Inferior parietal cortex (tissue), 1 donor: ENCODE measurements around the gene RIOK3.
A peak's percentile ranks its signal among the peaks of the same experiment; 100 is the strongest.
"Not testable (repeated sequence)": the region's sequence is repeated elsewhere in the genome, so short reads cannot be mapped to it uniquely, and the experiment has no call there.

ENCODE experiments used
- DNase-seq: peaks from one replicate; pipeline ENCODE4 v3.0.0-alpha.2; 2016; ENCODE audit errors: extremely low spot score

Gene RIOK3, protein sequence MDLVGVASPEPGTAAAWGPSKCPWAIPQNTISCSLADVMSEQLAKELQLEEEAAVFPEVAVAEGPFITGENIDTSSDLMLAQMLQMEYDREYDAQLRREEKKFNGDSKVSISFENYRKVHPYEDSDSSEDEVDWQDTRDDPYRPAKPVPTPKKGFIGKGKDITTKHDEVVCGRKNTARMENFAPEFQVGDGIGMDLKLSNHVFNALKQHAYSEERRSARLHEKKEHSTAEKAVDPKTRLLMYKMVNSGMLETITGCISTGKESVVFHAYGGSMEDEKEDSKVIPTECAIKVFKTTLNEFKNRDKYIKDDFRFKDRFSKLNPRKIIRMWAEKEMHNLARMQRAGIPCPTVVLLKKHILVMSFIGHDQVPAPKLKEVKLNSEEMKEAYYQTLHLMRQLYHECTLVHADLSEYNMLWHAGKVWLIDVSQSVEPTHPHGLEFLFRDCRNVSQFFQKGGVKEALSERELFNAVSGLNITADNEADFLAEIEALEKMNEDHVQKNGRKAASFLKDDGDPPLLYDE

DNA sequence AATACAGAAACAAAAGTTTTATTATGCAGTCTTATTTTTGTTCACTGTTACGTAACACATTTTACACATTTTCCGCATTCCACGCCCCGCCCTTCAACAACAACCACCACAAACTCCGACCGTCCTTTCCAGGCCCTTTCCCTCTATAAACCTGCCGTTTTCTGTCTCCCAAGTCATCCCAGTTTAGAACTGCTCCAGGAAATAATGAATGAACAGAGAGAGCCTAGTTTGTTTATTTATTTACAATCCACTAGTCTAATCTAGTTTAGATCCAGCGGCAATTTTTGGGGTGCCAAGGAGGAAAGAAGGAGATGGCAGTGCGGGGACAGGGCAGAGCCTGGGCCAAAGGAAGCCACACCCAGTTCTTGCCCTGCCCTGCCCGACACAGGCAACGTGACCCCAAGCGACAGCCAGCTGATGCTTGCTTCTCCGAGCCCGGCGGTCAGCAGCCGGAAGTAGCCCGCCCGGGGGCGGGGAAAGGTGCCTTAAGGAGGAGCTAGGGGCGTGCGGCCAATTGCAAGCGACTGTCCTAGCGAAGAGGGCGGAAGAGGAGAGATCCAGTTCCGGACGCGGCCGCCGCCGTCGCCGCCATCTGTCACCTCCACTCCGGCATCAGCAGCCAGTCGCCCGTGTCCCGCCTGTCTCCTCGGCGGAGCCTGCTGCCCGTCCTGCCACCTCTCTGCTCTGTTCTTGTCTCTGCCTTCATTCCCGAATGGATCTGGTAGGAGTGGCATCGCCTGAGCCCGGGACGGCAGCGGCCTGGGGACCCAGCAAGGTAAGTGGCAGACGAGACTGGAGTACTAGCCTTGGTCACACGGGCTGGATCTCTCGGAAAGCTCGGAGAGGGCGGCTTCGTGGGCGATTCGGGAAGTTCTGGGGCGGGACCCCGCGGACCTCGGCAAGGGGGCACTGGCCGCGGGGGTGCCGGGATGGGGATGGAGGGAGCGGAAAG, at the start of gene RIOK3:
Gene RIOK3, plus strand, starts transcription at position 560 of the 952 bp plus-strand sequence. Its CDS starts 153 bp downstream, at position 713.
- DNase-seq, result peak; percentile 97

DNA sequence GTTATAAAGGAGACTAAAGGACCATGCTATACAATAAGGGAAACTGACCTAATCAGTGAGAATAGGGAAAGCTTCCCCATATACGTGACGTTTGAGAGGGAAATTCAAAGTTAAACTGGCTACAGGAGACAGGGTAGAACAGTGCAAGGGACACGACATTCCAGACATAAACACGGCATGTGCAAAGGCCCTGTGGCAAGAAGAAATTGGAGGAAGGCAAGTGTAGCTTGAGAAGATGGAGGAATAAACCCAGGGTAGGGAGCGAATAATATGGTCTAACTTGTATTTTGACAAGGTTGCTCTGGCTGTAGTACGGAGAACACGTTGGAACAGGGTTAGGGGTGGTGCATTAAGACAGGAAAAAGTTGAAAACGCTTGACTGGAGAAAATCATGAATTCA, 49.8 kb upstream of the RIOK3 start:
- DNase-seq, result no peak

DNA sequence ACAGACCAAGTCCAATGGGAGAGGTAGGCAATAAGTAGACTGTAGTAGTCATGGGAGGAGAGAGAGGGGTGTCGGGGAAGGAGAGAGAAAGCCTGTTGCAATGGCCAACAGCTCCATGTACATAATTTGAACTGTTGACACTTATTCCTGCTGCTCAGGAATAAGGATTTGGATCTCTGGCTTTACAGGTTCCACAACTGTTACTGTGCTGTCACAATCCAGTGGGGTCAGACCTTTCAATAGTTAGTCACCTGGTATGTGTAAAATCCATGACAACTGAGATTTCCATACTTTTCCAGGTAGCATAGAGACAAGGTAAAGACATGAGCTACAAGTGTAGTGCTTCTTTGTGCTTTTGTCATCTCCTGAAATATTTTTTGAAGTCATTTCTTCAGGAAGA, 47.5 kb upstream of the RIOK3 start:
- no peak for DNase-seq

DNA sequence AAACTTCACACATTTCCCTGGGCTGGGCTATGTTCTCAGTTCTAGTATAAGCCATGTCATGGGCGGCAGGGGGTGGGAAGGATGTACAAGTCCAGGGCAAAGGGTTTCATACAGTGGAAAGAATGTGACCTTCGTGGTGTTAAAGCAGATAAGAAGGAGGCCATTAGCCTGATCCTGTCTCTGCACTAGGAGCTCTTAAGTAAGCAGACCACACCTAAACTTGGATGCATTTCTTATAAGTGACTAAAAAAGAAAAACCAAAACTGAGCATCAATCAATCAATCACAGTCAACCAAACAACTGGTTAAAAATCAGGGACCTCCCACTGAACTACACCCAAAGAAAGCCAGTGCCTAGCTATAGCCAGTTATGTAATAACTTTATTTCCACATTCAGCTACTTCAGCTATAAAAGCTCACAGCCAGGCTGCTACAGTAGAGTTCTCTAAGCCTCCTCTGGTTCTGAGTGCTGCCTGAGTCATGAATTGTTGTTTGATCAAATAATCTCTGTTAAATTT, 46.8 kb upstream of the RIOK3 start:
- no peak for DNase-seq

DNA sequence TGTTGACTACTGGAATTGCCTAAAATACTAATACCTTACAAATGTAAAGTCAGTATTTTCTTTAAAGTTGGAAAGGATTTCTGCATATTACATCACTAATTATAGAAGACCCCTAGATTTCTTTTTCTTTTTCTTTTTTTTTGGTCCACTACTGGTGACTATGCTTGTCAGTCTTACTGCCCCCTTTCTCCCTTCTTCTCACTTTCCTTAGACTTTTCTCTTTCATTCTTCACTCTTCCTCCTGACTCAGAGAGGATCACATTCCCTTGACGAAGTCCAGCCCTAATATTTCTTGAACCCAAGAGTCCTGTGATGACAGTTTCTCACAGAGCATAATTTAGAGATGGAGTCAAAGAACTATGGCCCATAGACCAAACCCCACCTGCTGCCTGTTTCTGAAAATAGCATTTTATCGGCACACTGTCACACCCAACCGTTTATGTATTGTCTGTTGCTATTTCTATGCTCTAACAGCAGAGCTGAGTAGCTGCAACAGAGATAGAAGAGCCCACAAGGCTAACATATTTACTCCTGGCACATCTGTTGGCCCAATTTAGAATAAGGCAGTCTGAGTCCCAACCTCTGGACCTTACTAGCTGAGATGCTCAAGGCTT, 40.6 kb upstream of the RIOK3 start:
- no peak for DNase-seq

DNA sequence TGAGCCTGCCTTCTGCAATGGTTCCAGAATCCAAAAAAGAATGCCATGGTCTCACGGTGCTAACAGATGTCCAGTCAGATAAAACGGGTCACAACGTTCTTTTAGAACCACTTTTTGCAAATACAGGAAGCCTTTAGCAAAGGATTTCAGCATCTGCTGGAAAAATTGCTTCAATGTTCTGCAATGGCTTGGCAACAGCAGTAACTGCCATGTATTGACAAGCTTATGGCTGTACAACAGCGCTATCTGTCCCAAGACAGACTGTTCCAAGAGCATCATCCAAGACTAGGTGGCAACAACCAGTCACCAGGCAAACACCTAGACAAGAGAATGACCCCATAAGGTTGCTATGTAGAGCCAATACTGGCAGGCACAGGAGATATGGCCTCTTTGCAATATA, 37.6 kb upstream of the RIOK3 start:
- DNase-seq, result peak; percentile 41

DNA sequence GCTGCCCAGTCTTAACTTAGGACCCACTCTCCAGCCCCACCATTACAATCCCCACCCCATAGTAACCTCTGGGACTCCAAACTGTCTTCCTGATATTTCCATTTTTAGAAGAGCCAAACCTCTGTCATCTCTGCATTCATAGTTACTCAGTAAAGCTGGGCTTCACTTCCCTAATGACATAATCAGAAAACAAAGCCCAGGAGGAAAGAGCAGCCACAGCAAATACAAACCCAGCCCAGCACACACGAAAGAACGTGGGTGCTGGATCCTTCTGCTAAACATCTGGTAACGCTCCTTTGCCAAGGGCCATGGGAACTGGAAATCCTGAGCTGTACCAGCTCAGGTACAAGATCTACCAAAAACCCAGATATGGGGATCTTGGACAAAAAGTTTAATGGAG, 36.8 kb upstream of the RIOK3 start:
- DNase-seq, result no peak

DNA sequence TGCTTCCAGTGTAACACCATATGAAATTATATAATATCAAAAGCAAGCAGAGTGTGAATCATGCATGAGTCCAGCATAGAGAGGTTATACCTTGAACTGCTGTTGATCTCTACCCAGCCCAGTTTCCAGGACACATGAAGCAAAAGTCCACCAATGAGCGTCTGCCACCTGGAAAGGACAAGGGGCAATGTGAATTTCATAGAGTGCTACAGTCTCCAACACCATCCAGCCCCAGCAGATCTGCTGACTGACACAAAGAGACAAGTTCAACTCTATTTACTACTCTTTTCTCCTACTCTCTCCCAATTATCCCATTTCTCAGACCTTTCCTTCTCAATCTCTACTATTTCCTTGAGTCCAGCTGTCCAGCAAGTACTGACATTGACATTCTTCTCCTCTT, 31.8 kb upstream of the RIOK3 start:
- no peak for DNase-seq

DNA sequence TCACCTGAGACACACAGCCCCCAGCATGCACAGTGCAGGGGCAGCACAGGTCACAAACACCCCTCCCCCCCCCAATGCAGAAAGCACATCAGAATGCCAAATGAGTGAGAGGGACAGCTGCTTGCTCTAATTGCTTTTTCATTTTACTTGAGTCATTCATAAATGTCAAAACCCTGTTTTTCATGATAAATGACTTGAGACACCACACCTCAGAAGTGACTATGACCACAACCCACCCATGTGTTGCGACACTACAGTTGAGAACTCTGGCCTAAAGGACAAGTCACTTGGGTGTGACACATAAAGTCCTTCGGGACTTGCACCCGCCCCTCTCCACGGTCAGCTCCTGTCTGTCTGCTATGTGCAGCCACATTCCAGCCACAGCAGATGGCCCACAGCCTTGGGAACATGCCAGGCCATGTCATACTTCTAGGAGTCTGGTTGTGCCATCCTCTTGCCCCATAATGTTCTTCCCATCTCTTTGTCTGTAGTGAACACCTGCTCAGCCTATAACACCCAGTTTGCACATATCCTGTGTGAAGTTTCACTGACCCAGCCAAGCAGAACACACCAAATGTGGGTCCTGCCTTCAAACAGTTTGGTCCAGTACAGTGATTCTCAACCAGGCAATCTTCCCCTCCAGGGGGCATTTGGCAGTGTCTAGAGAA, 30.2 kb upstream of the RIOK3 start:
- DNase-seq, result peak; percentile 38

DNA sequence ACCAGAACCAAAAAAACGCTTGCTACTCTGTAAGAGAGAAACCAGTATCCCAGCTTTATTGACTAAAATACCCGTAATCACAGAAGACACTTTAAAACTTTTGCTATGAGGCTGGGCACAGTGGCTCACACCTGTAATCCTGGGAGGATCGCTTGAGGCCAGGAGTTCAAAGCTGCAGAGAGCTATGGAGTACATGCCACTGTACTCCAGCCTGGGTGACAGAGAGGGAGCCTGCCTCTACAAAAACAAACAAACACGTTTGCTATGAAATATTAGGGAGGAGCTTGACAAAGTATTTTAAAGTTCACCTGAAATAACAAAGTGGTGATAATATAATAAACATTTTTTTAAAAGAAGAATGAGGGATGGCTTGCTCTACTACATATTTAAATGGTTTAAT, 28.5 kb upstream of the RIOK3 start:
- no peak for DNase-seq

DNA sequence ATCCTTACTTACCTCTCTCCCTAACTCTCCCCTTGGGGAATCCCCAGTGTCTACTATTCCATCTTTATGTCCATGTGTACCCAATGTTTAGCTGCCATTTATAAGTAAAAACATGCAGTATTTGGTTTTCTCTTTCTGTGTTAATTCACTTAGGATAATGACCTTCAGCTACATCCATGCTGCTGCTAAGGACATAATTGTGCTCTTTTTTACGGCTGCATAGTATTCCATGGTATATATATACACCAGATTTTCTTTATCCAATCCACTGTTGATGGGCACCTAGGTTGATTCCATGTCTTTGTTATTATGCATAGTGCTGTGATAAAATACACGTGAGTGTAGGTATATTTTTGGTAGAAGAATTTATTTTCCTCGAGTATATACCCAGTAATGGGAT, 24.3 kb upstream of the RIOK3 start:
- no peak for DNase-seq

DNA sequence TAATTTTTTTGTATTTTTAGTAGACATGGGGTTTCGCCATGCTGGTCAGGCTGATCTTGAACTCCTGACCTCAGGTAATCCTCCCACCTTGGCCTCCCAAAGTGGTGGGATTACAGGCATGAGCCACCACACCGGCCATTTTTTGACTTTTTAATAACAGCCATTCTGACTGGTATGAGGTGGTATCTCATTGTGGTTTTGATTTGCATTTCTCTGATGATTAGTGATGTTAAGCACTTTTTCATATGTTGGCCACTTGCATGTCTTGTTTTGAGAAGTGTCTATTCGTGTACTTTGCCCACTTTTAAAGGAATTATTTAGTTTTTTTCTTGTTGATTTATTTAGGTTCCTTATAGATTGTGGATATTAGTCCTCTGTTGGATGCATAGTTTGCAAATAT, 23.5 kb upstream of the RIOK3 start:
- DNase-seq, result not testable (repeated sequence)

DNA sequence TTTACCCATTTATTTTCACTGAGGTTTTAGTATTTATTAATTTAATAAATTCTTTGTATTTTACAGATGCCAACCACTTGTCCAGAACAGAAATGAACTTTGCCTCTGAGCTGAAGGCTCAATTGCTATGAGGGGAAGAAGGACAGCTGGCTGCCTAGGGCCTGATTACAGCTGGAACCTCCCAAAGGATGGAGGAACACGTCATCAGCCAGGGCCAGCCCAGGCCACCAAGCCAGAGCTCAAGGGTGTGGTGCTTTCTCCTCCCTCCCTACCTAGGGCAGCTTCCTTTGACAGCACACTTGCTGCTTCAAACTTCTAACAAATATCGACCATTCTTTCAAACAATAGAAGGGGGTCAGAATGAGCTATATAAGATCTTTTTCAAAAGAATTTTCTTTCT, 19.7 kb upstream of the RIOK3 start:
- DNase-seq, result no peak

DNA sequence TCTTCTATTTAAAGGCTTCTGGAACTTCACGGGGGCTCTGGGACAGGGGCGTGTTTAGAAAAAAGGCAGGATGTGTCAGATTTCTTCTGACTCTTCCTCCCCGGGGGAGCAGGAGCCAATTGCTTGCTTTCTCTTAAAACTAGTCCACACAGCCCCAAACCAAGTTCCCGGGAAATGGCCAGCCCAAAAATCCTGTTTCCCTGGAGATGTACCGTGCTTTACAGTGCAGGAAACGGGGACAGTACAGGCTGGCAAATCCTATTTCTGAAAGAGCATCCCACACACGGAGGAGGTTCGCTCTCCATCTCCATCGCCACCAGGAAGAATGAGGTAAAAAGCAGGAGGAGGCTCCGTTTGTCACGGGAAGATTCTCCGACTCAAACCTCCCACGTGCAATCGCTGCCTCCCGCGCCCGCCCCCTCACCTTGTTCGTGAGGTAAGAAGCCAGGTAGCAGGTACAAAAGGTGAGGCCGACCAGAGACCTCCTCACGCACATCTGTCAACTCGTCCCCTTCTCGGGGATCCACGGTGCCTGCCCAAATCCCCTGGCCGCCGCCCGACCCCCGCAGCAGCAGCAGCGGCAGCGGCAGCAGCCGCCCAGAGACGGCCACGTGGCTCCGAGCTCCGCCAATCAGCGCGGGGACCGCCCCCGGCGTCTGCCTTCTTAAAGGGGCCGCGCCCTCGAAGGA, 15.6 kb upstream of the RIOK3 start:
- DNase-seq, result peak; percentile 85

DNA sequence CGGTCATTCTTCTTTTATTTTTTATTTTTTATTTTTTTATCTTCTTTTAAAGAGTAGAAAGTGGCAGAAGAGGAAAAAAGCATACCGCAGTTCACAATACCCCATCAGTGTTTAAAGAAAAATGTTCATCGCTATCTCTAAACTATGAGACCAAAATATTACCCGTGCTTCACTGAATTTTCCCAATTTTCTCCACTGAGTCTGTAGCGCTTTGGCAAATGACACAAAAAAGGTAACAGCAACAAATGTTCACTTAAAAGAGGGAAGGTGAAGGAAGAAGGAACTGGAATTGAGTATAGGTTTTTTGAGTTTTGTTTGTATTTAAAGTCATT, 15.1 kb upstream of the RIOK3 start:
- no peak for DNase-seq

DNA sequence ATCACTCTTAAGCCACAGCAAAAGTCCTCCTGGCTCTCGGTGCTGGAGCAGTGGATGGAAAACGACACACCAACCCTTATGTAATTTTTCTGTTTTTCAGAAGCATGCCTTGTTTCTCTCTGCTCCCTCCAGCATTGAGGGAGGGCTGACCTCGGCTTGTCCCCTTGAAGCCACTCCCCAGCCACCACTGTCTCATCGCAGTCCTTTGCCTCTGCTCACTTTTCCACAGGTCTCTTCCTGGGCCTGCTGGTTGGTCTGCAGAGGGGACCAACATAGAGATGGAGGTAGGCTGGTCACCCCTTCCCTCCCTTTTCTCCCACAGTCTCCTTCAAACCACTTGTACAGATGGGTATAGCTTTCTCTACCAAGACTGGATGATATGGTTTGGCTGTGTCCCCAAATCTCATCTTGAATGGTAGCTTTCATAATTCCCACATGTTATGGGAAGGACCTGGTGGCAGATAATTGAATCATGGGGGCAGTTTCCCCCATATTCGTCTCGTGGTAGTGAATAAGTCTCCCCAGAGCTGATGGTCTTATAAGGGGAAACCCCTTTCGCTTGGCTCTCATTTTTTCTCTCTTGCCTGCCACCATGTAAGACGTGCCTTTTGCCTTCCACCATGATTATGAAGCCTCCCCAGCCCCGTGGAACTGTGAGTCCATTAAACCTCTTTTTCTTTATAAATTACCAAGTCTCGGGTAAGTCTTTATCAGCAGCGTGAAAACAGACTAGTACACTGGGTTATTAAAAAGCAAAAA, 14.3 kb upstream of the RIOK3 start:
- DNase-seq, result no peak

DNA sequence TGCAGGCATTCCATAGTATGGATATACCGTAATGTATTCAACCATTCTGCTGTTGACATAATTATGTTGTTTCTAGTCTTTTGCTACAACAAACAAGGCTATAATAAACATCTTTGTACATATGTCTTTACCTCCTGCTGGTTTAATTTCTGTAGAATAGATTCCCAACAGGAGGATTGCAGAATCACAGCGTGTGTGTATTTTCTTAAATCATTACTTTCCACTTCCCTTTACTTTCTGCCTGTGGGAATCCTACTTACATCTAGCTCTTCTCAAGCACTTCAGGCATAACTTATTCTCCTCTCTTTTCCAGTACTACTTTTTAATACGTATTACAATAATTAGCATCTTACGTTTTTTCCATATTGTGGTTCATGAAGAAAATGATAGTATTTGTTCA, 13.0 kb upstream of the RIOK3 start:
- no peak for DNase-seq

DNA sequence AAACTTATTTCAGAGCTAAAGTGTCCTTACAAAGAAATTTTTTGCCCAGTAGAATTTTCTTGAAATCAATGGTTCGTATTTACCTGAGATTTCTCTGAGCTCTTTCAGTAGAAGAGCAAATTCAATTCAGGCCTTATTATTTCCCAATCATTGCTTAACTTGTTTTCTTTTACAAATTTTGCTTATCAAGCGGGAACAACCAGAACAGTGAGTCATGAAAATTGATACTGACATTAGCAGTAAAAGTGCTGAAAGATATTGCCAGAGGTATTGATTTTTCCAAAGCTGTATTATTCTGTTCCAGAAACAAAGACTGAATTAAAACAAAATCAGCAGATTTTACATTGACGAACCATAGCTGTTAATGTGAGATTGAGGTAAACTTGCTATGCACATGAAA, 10.1 kb upstream of the RIOK3 start:
- no peak for DNase-seq

DNA sequence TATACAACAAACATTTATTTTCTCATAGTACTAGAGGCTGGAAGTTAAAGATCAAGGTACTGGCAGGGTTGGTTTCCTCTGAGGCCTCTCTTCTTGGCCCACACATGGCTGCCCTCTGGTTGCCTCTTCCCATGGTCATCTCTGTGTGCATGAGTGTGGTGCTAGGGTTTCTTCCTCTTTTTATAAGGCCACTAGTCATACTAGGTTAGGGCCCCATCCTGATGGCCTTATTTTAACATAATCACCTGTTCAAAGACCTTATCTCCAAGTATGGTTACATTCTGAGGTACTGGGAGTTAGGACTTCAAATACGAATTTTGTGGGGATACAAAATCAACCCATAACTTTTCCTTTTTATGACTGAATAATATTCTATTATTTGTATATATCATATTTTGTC, 4.8 kb upstream of the RIOK3 start:
- DNase-seq, result no peak

DNA sequence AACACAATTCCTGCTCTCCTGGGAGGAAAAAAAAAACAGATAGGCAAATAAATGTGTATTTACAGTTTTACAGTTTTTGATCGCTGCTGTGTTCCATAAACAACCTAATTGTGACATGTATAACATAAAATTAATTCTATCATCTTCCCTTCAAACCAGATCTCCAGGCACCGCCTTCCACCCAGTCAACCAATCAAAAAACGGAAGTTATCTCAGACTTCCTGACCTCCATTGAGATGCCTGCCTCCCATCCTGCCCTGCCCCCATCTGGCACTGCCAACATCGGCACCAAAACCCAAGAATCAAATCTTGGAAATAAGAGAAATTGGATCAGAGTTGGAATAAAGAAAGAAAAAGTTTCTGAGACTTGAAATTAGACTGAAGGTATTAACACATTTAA, 3.1 kb upstream of the RIOK3 start:
- DNase-seq, result no peak
